OCI-LY1 (cell line): ENCODE measurements around the gene WDR62.
"Not testable (repeated sequence)": the region's sequence is repeated elsewhere in the genome, so short reads cannot be mapped to it uniquely, and the experiment has no call there.

ENCODE experiments used
- EZH2 ChIP-seq: fragments of 200-600 bp; sonication (generic), shearing (Covaris generic); IDR thresholded peaks from 2 replicates; pipeline ENCODE4 v1.8.0; 2017; ENCODE audit warnings: borderline replicate concordance, mixed run types, mild to moderate bottlenecking, antibody characterized with exemption, low read length, moderate library complexity, mixed read lengths
- TF ChIP-seq, protein P1 (sequence below): fragments of 200-600 bp; sonication (generic), shearing (Covaris generic); IDR thresholded peaks from 2 replicates; pipeline ENCODE4 v1.5.1; 2017; ENCODE audit warnings: mild to moderate bottlenecking, antibody characterized with exemption, low read length, moderate library complexity, mixed read lengths

DNA sequence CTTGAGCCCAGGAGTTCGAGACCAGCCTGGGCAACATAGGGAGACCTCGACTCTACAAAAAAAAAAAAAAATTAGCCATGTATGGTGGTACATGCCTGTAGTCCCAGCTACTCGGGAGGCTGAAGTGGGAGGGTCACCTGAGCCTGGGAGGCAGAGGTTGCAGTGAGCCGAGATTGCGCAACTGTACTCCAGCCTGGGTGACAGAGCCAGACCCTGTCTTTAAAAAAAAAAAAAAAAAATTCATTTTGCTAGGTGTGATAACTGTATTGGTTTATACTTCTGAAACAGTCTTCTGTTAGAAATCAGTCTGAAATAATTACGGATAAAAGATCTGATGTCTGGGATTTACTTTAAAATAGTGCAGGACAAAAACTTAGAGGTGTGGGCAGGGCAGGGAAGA lies 13.6 kb upstream of the WDR62 start:
- TF ChIP-seq, protein P1, sequence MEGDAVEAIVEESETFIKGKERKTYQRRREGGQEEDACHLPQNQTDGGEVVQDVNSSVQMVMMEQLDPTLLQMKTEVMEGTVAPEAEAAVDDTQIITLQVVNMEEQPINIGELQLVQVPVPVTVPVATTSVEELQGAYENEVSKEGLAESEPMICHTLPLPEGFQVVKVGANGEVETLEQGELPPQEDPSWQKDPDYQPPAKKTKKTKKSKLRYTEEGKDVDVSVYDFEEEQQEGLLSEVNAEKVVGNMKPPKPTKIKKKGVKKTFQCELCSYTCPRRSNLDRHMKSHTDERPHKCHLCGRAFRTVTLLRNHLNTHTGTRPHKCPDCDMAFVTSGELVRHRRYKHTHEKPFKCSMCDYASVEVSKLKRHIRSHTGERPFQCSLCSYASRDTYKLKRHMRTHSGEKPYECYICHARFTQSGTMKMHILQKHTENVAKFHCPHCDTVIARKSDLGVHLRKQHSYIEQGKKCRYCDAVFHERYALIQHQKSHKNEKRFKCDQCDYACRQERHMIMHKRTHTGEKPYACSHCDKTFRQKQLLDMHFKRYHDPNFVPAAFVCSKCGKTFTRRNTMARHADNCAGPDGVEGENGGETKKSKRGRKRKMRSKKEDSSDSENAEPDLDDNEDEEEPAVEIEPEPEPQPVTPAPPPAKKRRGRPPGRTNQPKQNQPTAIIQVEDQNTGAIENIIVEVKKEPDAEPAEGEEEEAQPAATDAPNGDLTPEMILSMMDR = not testable (repeated sequence)
- TF ChIP-seq EZH2 = not testable (repeated sequence)
